Measurements from ENCODE around the gene SLC22A5.

Gene SLC22A5

DNA sequence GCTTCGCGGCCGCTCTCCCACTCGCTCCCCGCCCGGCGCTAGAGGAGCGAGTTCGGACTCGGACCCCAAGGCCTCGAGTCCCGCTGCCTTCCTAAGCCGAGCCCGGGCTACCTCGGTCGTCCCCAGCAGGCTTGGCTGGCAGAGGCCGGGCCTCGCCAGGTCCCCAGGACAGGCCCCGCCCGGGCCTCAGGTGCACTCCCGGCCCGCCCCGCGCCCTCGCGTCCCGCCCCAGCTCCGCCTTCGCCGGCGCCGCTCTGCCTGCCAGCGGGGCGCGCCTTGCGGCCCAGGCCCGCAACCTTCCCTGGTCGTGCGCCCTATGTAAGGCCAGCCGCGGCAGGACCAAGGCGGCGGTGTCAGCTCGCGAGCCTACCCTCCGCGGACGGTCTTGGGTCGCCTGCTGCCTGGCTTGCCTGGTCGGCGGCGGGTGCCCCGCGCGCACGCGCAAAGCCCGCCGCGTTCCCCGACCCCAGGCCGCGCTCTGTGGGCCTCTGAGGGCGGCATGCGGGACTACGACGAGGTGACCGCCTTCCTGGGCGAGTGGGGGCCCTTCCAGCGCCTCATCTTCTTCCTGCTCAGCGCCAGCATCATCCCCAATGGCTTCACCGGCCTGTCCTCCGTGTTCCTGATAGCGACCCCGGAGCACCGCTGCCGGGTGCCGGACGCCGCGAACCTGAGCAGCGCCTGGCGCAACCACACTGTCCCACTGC, at the start of gene SLC22A5:
Gene SLC22A5 (plus strand): TSS at position 237 of the 707 bp plus-strand sequence. CDS start 263 bp downstream, at position 500.
- no peaks in the 10 kb centered on the region for H3K27me3 Mint-ChIP-seq
- peaks cover 2% of the 10 kb centered on the region for H3K36me3 Mint-ChIP-seq
- H3K27ac Mint-ChIP-seq = peak within 1 kb of the TSS; percentile 93
- H3K4me3 Mint-ChIP-seq = peak within 1 kb of the TSS; percentile 90
- H3K9me3 Mint-ChIP-seq = no peaks in the 10 kb centered on the region
- peaks cover 34% of the 10 kb centered on the region for H3K4me1 Mint-ChIP-seq

DNA sequence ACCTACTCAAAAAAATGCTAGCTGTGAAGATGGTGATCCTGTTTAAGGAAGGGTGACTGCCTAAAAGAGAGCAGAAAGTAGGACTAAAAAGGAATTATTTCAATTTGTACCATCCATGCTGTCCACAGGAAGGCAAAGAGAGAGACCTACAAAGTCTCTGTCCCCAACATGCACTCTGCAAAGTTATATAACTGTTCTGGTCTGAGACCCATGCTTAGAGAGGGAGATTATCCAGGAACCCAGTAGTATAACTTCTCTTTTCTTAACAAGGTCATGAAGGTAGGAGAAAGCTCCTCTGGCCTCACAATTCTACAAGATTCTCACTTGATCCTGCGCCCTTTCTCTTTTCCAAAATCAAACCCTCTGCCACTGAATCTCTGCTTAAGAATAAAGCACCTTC, 49.5 kb upstream of the SLC22A5 start:
- peaks cover 5% of the 10 kb centered on the region for H3K36me3 Mint-ChIP-seq
- no peaks in the 10 kb centered on the region for H3K4me1 Mint-ChIP-seq
- H3K27me3 Mint-ChIP-seq = no peaks in the 10 kb centered on the region
- H3K4me3 Mint-ChIP-seq = no peak overlapping the region
- H3K27ac Mint-ChIP-seq = no peak overlapping the region
- H3K9me3 Mint-ChIP-seq = no peaks in the 10 kb centered on the region

DNA sequence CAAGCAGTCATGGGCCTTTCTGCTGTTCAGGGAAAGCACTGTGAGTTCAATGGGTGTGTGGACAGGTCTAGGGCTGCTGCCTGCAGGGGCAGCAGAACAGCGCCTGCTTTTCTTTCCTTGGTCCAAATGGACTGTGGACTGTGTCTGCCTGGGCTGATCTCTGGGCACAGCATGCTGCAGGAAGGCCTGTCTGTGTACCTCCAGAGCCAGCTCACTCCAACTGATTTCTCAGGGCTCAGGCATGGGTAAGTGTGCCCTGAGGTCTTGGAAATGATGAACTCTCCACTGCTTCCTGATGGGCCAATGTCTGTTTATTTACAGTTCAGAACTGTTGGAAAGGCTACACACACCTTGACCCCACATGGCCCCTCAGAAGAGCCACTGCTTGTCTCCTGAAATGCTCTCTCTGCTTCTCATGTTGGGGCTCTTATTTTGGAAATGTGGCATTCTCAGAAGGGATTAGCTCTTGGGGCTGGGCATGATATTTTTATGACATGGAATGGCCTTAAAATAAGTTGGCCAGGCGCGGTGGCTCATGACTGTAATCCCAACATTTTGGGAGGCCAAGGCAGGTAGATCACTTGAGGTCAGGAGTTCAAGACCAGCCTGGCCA, 48.3 kb upstream of the SLC22A5 start:
- H3K27ac Mint-ChIP-seq = no peak overlapping the region
- H3K4me3 Mint-ChIP-seq = no peak overlapping the region
- H3K27me3 Mint-ChIP-seq = no peaks in the 10 kb centered on the region
- H3K9me3 Mint-ChIP-seq = no peaks in the 10 kb centered on the region
- peaks cover 7% of the 10 kb centered on the region for H3K36me3 Mint-ChIP-seq
- H3K4me1 Mint-ChIP-seq = no peaks in the 10 kb centered on the region

DNA sequence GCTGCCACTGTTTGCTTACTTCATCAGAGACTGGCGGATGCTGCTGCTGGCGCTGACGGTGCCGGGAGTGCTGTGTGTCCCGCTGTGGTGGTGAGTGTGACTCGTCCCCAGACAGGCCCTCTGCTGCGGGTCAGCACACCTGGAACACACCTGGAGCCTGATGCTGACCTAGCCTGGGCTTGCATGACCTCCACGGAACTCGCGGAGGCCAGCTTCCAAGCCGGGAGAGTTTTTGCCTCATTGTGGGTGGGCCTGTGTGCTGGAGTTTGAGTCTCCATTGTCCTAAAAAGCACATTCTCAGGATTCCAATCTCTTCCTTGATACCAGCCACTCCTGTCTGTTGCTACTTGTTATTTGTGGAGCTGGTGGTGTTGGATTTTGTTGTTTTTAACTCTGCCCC, 47.2 kb upstream of the SLC22A5 start:
- Mint-ChIP-seq H3K27ac (no peak overlapping the region), H3K27me3 (no peaks in the 10 kb centered on the region), H3K9me3 (no peaks in the 10 kb centered on the region), H3K4me3 (no peak overlapping the region), H3K36me3 (peaks cover 7% of the 10 kb centered on the region), H3K4me1 (no peaks in the 10 kb centered on the region)

DNA sequence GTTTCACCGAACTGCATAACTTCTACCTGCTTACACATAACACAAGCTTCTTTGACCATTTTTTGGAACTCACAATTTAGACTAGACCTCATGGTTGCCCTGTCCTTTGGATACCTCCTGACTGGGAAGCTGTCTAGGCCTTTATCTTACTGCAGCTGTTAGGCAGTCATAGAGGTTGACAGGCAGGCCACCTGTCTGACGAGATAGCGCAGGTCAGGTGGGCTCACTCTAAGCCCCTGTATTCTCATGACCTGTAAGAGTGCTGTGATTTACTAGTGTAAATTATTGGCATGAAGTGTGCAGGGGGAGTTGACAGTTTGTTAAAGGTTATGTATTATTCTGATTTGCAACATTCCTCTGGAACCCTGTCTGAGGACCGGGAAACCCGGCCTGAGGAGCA, 46.3 kb upstream of the SLC22A5 start:
- Mint-ChIP-seq H3K36me3 (peaks cover 10% of the 10 kb centered on the region), H3K9me3 (no peaks in the 10 kb centered on the region), H3K27ac (no peak overlapping the region), H3K27me3 (no peaks in the 10 kb centered on the region), H3K4me3 (no peak overlapping the region), H3K4me1 (no peaks in the 10 kb centered on the region)

DNA sequence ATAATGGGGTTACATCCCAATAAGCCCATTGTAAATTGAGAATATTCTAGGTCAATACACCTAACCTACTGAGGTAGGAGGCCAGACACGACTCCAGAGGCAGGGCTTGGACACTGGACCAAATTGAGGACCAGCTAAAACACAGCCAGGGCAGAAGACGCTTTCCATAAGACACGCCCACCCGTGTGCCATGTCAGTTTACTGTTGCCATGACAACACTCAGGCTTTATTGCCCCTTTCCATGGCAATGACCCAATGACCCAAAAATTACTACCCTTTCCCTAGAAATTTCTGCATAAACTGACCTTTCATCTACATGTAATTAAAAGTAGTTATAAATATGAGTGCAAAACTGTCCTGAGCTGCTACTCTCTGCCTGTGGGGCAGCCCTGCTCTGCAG, 43.8 kb upstream of the SLC22A5 start:
- Mint-ChIP-seq H3K9me3 (no peaks in the 10 kb centered on the region), H3K4me3 (no peak overlapping the region), H3K27ac (no peak overlapping the region), H3K36me3 (peaks cover 10% of the 10 kb centered on the region), H3K27me3 (no peaks in the 10 kb centered on the region), H3K4me1 (no peaks in the 10 kb centered on the region)

DNA sequence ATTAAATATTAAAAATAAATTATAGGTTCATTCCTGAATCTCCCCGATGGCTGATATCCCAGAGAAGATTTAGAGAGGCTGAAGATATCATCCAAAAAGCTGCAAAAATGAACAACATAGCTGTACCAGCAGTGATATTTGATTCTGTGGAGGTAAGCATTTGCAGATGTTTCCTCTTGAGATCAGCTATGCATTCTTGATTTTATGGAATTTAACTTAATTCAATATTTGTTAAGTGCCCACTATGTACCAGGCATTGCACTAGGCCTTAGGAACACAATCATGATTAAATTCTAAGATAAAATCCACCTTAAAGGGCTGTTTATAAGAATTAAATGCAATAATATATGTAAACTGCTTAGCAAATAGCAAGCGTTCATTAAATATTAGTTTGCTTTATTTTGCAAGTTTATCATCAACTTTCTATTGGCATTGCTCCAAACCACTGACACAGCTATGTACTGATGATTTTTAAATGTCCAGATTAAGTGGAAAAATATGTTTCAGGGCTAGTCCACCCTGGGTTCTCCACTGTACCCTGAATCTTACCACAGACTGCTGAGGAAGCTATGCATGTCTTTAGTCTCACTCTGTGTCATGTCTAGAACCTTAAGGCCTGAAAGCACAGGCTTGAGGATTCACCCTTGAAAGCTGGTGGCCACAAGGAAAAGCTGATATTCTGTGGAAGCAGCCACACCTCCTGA, 42.1 kb upstream of the SLC22A5 start:
- Mint-ChIP-seq H3K4me3 (no peak overlapping the region), H3K27ac (no peak overlapping the region), H3K9me3 (no peaks in the 10 kb centered on the region), H3K36me3 (peaks cover 10% of the 10 kb centered on the region), H3K4me1 (no peaks in the 10 kb centered on the region), H3K27me3 (no peaks in the 10 kb centered on the region)

DNA sequence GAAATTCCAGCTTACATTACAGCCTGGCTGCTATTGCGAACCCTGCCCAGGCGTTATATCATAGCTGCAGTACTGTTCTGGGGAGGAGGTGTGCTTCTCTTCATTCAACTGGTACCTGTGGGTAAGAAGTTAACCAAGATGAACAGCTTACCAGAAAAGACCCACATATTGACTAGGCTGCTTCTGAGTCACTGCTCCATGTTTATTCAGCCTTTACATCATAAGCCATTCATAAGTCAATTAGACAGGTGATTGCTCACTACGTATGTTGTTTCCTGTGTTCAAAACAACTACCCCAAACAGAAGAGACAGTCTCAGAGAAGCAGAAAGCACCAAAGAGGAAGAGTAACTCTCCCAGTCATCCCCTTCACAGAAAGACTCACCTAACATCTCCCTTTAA, 34.7 kb upstream of the SLC22A5 start:
- H3K4me1 Mint-ChIP-seq = no peaks in the 10 kb centered on the region
- H3K36me3 Mint-ChIP-seq = peaks cover 3% of the 10 kb centered on the region
- H3K27ac Mint-ChIP-seq = no peak overlapping the region
- H3K4me3 Mint-ChIP-seq = no peak overlapping the region
- no peaks in the 10 kb centered on the region for H3K27me3 Mint-ChIP-seq
- no peaks in the 10 kb centered on the region for H3K9me3 Mint-ChIP-seq

DNA sequence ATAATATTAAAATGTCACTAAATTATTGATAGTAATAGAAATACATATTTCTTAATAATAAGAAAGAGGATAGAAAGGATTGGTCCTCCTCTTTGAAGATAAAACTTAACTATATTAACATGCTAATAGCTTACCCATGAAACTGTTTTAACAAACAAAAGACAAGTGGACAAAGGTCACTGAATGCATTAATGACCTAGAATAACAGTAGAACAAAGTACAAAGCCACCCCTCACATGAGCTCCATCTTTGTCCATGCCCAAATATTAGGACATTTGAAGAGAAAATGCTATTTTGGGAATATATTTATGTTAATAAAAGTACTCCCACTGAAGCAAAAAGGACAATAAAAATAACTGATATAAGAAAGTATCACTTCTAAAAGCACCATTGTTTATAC, 34.1 kb upstream of the SLC22A5 start:
- Mint-ChIP-seq H3K36me3 (peaks cover 5% of the 10 kb centered on the region), H3K27ac (no peak overlapping the region), H3K4me3 (no peak overlapping the region), H3K9me3 (no peaks in the 10 kb centered on the region), H3K27me3 (no peaks in the 10 kb centered on the region), H3K4me1 (no peaks in the 10 kb centered on the region)

DNA sequence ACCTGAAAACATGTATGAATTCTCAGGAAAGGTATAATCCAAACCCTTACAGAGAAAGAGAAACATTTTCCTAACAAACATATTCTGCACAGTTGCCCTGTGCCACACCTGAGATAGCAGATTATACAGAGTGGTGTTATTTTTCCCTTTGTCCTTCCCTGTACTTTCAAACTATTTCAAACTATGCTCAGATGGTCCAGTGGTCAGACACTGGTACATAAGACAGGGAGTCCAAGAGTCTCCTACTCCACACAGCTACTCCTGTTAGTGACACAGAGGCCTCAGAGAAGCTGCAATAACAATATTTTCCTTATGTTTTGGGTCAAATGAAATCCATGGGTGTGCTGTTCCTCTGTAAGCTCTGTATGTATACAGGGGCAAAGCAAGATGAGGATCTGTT, 30.0 kb upstream of the SLC22A5 start:
- no peaks in the 10 kb centered on the region for H3K27me3 Mint-ChIP-seq
- H3K36me3 Mint-ChIP-seq = peaks cover 2% of the 10 kb centered on the region
- no peak overlapping the region for H3K27ac Mint-ChIP-seq
- H3K9me3 Mint-ChIP-seq = no peaks in the 10 kb centered on the region
- H3K4me1 Mint-ChIP-seq = no peaks in the 10 kb centered on the region
- no peak overlapping the region for H3K4me3 Mint-ChIP-seq

DNA sequence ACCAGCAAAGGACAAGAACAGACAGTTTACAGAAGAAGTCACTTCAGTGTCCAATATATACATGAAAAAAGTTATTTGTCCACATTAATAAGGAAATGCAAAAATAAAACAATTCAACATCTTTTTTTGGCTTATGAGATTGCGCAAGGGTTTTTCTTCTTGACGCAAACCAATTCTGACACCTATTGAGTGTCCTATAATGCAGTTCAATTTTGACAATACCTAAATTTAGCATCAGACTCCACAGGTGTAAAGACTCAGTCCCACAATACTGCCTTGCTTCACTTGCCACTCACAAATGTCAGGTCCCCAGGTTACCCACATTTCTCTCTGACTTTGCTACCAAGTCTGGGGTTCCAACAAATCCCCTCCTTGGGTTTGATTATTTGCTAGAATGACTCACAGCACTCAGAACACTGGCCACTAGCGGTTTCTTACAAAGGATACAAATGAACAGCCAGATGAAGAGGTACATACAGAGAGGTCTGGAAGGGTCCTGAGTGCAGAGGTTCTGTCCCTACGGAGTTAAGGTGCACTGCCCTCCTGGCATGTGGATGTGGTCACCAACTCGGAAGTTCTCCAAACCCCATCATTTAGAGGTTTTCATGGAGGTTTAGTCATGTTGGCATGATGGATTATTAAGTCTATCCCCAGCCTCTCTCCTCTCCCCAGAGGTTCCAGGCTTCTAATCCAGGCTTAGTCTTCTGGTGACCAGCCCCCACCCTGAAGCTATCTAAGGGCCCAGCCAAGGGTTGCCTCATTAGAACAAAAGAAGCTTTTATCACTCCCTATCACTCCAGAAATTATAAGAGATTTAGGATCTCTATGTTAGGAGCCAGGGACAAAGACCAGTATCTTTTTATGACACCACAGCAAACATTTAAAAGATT, 27.0 kb upstream of the SLC22A5 start:
- Mint-ChIP-seq H3K4me1 (no peaks in the 10 kb centered on the region), H3K27me3 (no peaks in the 10 kb centered on the region), H3K36me3 (peaks cover 10% of the 10 kb centered on the region), H3K9me3 (no peaks in the 10 kb centered on the region), H3K27ac (no peak overlapping the region), H3K4me3 (no peak overlapping the region)

DNA sequence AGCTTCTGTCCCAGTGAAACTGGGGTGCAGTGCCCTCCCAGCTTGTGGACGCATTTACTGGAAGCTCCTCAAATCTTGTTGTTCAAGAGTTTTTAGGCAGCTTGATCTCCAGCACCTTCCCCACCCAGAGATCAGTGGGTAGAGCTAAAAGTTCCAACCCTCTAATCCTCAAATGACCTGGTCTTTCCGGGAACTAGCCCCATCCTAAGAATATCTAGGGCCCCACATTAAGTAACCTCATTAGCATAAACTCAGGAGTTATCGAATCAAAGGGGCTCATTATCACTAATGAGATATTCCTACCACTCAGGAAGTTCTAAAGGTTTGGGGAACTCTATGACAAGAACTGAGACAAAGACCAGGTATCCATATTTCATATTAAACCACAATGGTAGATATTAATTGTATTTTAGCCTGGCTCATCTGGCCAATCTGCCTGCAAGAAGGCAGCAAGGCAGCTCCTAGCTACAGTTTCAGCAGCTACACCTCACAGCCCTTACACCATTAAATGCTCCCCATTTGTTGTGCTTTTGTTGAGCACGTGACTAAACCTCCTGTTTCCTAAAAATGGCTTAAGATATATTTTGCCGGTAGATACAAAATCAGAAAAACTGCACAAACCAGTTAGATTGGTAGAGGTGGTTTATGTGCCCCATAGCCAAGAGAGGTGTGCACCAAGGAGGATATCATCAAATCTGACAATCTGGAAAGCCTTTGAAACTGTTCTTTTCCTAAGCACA, 24.6 kb upstream of the SLC22A5 start:
- H3K9me3 Mint-ChIP-seq = no peaks in the 10 kb centered on the region
- no peak overlapping the region for H3K4me3 Mint-ChIP-seq
- H3K36me3 Mint-ChIP-seq = peaks cover 17% of the 10 kb centered on the region
- H3K27me3 Mint-ChIP-seq = no peaks in the 10 kb centered on the region
- H3K4me1 Mint-ChIP-seq = no peaks in the 10 kb centered on the region
- H3K27ac Mint-ChIP-seq = no peak overlapping the region

DNA sequence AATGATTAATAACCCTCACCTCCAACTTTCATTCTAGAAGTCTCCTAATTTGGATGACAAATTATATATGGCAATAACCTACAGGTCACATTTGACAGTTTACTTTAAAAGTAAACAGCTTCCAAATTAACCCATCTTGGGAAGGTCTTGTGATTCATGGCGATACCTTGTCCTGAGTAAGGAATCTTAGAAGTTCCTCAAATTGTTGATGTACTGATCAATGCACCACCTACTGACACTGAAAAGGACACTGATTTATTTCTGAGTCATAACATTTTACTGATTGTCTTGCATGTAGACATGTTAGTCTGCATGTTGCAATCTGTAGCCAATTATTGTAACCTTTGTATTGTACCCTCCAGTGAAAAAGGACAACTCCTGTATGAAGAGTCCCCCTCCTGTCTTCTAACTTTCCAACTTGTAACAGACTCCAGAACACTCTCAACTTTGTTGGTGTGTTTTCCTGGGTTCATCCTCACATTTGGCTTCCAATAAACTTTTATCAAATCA, 16.0 kb upstream of the SLC22A5 start:
- no peak overlapping the region for H3K27ac Mint-ChIP-seq
- no peaks in the 10 kb centered on the region for H3K27me3 Mint-ChIP-seq
- H3K4me3 Mint-ChIP-seq = no peak overlapping the region
- H3K9me3 Mint-ChIP-seq = no peaks in the 10 kb centered on the region
- no peaks in the 10 kb centered on the region for H3K4me1 Mint-ChIP-seq
- H3K36me3 Mint-ChIP-seq = peaks cover 27% of the 10 kb centered on the region

DNA sequence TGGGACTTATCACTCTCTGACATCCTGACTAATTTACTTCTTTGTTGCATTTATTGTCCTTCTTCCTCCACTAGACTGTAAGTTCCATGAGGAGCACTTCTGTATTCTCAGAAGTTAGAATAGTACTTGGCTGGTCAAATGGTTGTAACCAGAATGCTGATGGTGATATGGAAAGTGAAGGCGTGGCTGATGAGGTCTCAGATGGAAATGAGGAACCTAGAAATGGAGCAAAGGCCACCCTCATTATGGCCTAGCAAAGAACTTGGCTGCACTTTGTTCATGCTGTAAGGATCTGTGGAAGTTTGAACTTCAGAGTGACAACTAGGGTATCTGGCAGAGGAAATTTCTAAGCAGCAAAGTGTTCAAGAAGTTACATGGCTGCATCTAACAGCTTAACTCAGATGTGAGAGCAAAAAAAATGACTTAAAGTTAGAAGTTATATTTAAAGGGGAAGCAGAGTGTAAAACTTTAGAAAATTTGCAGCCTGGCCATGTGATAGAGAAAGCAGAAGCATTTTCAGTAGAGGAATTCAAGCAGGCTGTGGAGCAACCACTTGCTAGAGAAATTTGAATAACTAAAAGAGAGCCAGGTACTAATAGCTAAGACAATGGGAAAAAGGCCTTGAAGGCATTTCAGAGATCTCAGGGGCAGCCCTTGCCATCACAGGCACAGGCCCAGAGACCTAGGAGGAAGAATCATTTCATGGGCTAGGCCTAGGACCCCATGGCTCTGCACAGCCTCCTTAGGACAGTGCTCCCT, 14.9 kb upstream of the SLC22A5 start:
- H3K27me3 Mint-ChIP-seq = no peaks in the 10 kb centered on the region
- no peaks in the 10 kb centered on the region for H3K9me3 Mint-ChIP-seq
- peaks cover 25% of the 10 kb centered on the region for H3K36me3 Mint-ChIP-seq
- H3K4me3 Mint-ChIP-seq = no peak overlapping the region
- H3K4me1 Mint-ChIP-seq = no peaks in the 10 kb centered on the region
- no peak overlapping the region for H3K27ac Mint-ChIP-seq
